Colon (tissue), 2 donors: ENCODE data around the gene PIGM.
A peak's percentile ranks its signal among the peaks of the same experiment; 100 is the strongest.

Experiments used
- FAIRE-seq: peaks from 2 replicates; lab custom pipeline; 2012; peaks lifted over from hg19 to GRCh38; lab: Jason Lieb, UNC
- donor health status: control.
- donor health status: control.

PIGM gene

DNA sequence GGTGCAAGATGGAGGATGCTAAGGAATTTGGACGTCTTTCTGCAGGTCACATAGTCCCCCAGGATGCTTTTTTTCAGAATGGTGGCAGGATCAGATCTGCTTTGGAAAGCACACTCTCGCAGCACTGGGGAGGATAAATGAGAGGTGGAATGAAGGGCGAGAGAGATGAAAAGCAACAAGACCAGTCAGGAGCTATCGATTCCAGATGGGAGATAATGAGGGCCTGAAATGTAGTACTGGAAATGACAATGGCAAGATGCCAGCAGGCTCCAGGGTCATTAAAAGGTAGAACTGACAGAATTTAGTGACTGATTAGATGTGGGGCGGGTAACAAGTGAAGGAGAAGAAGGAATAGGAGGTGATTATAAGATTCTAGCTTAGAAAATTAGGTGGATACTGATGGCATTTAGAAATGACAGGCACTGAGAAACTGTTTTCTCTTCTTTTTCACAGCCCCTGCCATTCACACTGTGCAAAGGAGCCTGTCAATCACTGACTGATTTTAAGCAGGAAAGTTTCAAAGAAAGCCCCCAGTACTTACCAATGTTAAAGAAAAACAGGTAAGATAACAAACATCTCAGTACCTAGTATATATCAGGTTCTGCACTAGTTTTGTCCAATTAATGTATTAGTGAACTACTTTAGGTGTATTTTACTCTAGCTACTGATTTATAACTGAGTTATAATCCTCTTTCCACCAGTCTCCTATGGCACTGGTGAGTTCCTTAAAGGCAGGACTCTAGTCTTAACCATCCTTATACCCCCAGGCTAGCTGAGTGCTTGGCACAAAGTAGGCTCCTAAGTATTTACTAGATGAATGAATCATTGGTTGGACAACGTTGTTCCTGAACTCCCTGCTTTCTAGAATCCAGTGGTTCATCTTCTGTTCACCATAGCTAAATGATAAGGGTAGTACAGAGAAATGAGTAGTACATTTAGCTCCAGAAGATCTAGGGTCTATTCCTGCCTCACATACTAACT is 9.2 kb downstream of the PIGM start:
- no peak for FAIRE-seq

GRCh38 chr1:160021376-160022074 is 10.3 kb downstream of the PIGM start:
- no peak for FAIRE-seq

DNA sequence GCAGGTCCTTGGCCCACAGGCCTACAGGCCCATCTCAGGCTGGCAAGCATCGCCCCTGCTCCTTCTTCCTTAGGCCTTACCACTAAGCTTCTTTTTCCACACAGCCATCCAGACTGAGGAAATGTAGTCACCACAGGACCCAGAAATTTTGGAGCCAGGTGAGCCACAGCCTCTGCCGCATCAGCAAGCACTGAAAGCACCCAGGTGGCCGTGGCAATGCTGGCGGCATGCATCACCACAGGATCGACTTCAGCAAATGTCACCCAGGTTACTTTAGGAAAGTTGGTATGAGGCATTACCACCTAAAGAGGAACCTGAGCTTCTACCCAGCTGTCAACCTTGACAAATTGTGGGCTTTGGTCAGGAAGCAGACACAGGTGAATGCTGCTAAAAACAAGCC is 11.6 kb downstream of the PIGM start:
- no peak for FAIRE-seq

GRCh38 chr1:160018900-160019299 is 12.9 kb downstream of the PIGM start:
- FAIRE-seq = no peak

DNA sequence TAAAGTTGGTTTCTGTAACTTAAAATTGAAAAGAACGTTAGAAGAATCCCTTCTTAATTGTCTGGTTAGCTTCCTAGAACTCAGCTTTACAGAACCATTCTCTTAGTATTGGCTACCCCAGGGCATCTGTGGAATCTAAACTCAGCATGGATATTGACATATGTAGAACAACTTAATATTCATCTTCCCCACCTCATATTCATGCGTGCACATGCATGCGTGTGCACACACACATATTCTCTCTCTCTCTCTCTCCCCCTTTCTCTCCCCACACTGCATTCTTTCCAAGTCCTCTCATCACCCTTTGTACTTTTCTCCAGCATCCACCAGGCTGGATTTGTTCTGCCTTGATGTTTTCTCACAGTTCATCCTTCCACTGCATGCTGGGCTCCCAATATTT is 13.4 kb downstream of the PIGM start:
- no peak for FAIRE-seq

DNA sequence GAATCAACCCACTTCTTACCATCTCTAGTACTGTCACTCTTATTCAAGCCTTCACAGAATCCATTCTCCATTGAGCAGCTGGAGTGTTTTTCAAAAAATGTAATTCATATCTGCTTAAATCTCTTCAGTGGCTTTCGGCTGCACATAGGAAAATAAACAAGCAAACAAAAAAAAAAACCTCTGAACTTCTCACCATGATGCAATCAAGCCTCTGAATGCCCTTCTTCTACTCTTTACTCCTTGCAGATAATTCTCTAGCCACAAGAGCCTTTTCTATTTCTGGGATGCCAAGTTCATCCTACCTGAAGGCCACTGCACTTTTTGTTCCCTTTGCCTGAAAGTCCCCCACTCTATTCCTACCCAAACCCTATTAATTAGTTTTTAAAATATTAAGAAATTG is 14.2 kb downstream of the PIGM start:
- no peak for FAIRE-seq

DNA sequence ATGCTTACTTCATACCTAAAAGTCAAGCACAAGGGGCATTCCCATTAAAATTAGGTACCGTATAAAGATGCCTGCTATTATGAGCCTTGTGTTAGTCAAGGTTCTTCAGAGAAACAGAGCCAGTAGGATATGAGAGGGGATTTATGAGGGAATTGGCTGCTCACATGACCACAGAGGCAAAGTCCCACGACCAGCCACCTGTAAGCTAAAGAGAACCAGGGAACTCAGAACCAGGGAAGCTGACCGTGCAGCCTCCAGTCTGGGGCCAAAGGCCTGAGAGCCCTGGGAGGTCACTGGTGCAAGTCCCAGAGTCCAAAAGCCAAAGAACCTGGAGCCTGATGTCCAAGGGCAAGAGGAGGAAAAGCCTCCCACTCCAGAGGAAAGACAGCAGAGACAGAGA is 20.0 kb downstream of the PIGM start:
- FAIRE-seq = no peak

DNA sequence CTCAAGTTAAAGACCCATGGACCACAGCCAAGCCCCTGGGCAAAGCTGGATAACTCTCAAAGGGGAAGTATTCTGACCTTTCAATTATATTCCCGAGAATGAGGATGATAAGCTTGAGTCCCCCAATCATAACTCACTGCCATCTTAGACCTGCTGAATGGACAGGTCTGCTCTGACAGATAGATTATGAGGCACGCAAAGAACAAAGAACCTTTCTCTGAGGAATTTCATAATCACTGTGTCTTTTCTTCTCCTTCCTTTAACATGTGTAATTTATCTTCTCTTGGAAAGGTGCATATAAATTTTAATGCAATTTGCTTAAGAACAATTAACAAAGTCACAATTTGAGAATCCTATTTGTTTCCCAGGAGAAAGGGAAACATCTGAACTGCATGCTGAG is 22.0 kb downstream of the PIGM start:
- no peak for FAIRE-seq

DNA sequence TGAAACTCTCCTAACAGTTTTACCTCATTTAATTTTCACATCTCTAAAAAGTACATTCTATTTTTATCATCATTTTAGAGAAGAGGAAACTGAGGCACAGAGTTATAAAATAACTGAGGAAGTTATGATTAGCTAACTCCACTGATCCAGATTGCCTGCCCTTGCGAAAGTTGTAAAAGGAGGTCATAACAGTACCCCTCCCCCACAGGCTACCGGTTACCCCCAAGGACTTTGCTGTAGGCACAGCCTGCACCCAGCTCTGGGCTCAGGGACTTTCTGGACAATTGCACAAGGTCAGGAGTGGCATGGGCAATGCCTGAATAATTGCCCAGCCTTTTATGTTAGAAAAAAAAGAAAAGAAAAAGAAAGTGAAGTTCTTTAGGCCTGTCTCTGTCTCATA is 22.7 kb downstream of the PIGM start:
- no peak for FAIRE-seq

DNA sequence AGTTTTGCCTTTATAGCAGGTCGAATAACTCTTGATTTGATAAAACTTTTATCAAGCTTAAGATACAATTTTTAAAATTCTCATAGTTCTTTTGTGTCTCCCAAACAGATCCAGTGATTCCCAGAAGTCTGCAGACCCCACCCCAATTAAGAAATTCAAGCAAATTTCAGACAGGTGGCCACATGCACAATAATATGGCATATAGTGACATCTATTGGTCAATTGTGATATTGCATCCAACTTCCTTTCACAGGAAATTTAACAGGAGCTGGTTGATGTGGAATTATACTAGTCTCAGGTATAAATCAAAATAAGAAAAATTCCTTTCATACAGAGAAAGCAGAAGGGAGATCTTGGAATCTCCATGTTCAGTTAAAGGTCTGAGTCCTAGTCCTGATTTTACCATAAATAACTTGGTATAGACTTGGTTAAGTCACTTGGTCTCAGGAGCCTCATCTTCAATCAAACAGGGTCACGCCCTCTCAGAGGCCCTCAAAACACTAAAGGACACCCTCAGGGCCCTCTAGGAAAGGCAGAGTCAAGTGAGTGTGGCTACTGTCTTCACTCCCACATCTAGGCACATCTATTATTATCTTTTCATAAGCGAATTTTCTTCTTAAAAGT is 24.1 kb downstream of the PIGM start:
- no peak for FAIRE-seq

GRCh38 chr1:160006312-160006940 is 25.4 kb downstream of the PIGM start:
- FAIRE-seq = peak; percentile 21

GRCh38 chr1:160005070-160005469 is 26.7 kb downstream of the PIGM start:
- no peak for FAIRE-seq

DNA sequence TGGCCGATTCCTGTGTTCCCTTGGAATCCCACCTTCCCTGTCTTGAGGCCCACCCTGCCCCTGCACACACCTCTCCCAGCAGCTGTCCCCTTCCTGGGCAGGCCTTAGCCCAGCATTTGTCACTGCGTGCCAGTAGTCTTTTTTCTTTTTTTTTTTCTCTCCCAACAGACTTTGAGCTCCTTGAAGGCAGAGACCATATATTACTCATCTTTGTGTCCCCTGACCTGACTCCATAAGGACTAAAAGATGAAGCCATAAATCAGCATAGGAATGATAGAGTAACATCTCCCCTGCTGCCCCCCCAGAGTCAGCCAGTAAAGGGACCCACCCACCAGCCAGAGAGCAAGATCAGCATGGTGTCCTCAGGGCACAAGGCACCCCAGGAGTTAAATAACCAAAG is 27.4 kb downstream of the PIGM start:
- no peak for FAIRE-seq

DNA sequence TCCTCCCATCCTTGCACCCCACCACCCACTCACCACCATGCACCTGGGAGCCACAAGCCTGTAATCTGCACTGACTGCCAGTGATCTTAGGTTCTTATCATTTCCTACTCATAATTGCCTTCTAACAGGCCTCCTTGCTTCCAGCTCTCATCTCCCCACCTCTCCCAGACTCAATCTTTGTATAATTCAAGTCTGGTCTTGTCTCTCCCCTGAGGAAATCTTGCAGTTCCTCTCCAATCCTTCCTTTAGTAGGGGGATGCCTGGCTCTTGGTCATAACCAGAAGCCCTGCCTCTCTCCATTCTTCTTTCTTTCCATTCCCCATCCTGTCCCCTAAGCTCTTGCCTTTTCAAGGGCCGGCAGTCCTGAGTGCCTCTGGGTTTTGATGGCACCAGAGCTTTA is 27.8 kb downstream of the PIGM start:
- no peak for FAIRE-seq

DNA sequence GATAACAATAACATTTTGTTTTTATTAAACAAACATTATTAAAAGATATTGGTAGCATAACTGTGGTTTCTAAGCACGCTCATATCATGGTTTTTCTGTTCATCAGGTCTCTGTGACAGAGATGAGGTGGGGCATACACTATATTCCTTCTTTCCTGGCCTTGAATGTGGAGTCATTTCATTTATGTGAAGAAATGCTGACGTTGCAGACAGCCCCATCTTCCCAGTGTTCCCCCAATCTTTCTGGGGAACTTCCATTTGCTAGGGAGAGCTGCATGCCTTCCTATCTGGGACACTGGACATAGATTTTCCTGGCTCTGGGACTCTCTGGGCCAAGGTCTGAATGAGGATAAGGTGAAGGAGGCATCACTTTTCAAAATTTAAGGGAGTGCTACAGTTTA is 30.4 kb downstream of the PIGM start:
- FAIRE-seq = no peak

- no peak for FAIRE-seq
Measured at GRCh38 chr1:159999204-159999603, 32.6 kb downstream of the PIGM start.

GRCh38 chr1:159996653-159997052 is 35.1 kb downstream of the PIGM start:
- FAIRE-seq = no peak

- FAIRE-seq = no peak
Measured at GRCh38 chr1:159994896-159995295, 36.9 kb downstream of the PIGM start.

DNA sequence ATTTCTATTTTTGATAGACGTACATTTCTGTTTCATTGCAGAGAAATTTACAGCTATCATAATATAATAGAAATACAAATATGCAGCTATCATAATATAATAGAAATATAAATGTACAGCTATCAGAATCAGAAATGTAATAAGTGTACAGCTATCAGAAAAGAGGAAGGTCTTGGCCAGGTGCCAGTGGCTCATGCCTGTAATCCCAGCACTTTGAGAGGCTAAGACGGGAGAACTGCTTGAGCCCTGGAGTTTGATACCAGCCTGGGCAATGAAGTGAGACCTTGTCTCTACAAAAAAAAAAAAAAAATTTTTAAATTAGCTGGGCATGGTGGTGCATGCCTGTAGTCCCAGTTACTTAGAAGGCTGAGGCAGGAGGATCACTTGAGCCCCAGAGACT is 37.9 kb downstream of the PIGM start:
- no peak for FAIRE-seq

DNA sequence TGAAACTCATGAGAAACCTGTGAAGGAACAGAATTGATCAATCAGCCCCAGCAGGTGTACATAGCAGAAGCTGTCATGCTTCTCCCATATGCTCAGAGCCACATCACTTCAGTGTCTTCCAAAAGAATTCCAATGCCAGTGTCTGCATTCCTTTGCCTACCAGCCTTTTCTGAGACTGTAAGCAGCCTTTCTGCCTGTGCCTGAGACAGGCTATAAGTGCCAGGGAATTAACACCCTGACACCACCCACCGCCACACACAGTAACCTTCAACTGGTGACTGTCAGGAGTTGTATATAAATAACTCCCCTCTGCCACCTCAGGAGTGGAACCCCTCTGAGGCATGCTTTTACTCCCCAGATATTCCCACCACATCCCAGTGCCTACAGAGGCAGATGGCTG is 39.6 kb downstream of the PIGM start:
- FAIRE-seq = no peak

DNA sequence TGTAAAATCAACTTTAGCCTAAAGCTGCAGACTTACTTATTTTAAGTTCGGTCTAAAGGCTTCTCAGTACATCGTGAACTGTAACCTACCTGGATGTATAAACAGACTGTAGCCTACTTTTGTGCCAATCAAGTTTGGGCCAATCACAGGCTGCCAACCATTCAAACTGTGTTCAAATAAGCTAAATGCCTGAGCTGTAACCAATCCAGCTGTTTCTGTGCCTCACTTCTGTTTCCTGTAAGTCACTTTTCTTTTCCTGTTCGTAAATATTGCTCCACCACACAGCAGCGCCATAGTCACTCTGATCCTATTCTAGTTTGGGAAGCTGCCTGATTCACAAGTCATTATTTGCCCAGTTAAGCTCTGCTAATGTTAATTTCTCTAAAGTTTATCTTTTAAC is 40.3 kb downstream of the PIGM start:
- peak; percentile 33 for FAIRE-seq

DNA sequence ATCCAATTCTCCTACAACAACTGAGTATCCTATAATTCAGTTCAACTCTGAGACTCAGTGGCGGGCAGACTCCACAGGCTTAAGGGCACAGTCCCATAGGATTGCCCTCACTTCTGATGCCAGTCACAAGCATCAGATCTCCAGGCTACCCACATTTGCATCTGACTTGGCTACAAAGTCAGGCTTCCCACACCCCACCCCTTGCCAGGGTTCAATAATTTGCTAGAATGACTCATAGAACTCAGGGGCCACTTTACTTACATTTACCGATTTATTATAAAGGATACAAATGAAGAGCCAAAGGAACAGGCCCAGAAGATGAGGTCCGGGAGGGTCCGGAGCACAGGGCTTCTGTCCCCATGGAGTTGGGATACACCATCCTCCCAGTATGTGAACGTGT is 41.8 kb downstream of the PIGM start:
- no peak for FAIRE-seq

- no peak for FAIRE-seq
Measured at GRCh38 chr1:159989581-159989980, 42.2 kb downstream of the PIGM start.
